Stomach smooth muscle (tissue), 2 donors: ENCODE data around the gene SF3B6.
A peak's percentile ranks its signal among the peaks of the same experiment; 100 is the strongest.
"Not testable (repeated sequence)": the region's sequence is repeated elsewhere in the genome, so short reads cannot be mapped to it uniquely, and the experiment has no call there.

Experiments used
- H3K27ac ChIP-seq: one replicate; pipeline ENCODE4 v1.7.0; 2013; ENCODE audit warnings: mild to moderate bottlenecking, low read length, inconsistent platforms
- H3K27me3 ChIP-seq, 2 donors: one replicate each; pipeline ENCODE4 v1.7.0; 2013; ENCODE audit warnings: low read length in 2 of 2; ENCODE audit not compliant: insufficient read depth in 2 of 2, control insufficient read depth in 1 of 2
- H3K36me3 ChIP-seq, 2 donors: one replicate each; pipeline ENCODE4 v1.7.0; 2013; ENCODE audit warnings: low read length in 2 of 2; ENCODE audit not compliant: control insufficient read depth in 2 of 2, insufficient read depth in 2 of 2
- H3K4me1 ChIP-seq: one replicate; pipeline ENCODE4 v1.7.0; 2013; ENCODE audit warnings: low read length; ENCODE audit not compliant: control insufficient read depth, insufficient read depth
- H3K4me3 ChIP-seq, 2 donors: one replicate each; pipeline ENCODE4 v1.7.0; 2013; ENCODE audit warnings: low read length in 2 of 2
- H3K9ac ChIP-seq, 2 donors: one replicate each; pipeline ENCODE4 v1.7.0; 2013; ENCODE audit warnings: low read length in 2 of 2, mild to moderate bottlenecking in 1 of 2
- H3K9me3 ChIP-seq, 2 donors: one replicate each; pipeline ENCODE4 v1.7.0; 2013; ENCODE audit warnings: low read length in 2 of 2; ENCODE audit not compliant: control insufficient read depth in 2 of 2
- donor health status: healthy.
- donor health status: Pancreatic carcinoma.

Gene SF3B6

DNA sequence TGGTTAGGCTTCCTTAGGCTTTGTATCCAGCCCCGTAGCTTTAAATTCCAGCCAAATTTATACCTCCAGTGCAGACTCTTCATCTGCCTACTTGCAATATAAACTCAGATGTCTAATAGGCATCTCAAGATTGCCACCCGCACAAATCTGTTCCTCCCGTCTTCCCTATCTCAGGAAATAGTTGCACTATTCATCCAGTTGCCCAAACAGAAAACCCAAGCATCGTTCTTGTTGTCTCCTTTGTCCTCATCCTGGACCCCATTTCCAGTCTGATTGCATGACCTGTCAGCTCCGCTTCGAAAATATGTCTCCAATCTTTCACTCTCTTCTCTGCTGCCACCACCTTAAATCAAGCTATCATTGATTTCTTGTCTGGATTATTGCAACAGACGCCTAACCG, 24.3 kb downstream of the SF3B6 start:
- H3K27me3 ChIP-seq, result peaks cover 0 to 7% of the 10 kb centered on the region in 2 donors
- H3K9me3 ChIP-seq, result no peaks in the 10 kb centered on the region
- H3K27ac ChIP-seq, result no peak overlapping the region
- H3K4me3 ChIP-seq, result no peak overlapping the region
- H3K4me1 ChIP-seq, result peaks cover 14% of the 10 kb centered on the region
- H3K36me3 ChIP-seq, result no peaks in the 10 kb centered on the region
- H3K9ac ChIP-seq, result no peak overlapping the region

GRCh38 chr2:24050041-24050979, 25.8 kb downstream of the SF3B6 start:
- Histone ChIP-seq H3K27me3 (peaks cover 0 to 7% of the 10 kb centered on the region in 2 donors), H3K4me1 (peaks cover 19% of the 10 kb centered on the region), H3K36me3 (no peaks in the 10 kb centered on the region), H3K9ac (peak overlapping the region; percentile 42 to 51), H3K27ac (no peak overlapping the region), H3K4me3 (peak overlapping the region; percentile 59 to 71), H3K9me3 (no peaks in the 10 kb centered on the region)

- Histone ChIP-seq H3K4me1 (peaks cover 19% of the 10 kb centered on the region), H3K9me3 (no peaks in the 10 kb centered on the region), H3K9ac (peak within 1 kb of the TSS; percentile 42 to 51)
Observed at GRCh38 chr2:24049485-24050021, 26.6 kb downstream of the SF3B6 start, which contains the start of gene FKBP1B. TSS of gene FKBP1B (plus strand) at chr2:24049741. CDS start at chr2:24049850, 109 bp downstream.

GRCh38 chr2:24048769-24049484, 27.2 kb downstream of the SF3B6 start:
- peaks cover 19% of the 10 kb centered on the region for H3K4me1 ChIP-seq
- no peaks in the 10 kb centered on the region for H3K9me3 ChIP-seq
- peak overlapping the region; percentile 59 to 71 for H3K4me3 ChIP-seq
- no peak overlapping the region for H3K9ac ChIP-seq
- no peak overlapping the region for H3K27ac ChIP-seq
- H3K36me3 ChIP-seq, result no peaks in the 10 kb centered on the region
- peaks cover 0 to 7% of the 10 kb centered on the region in 2 donors for H3K27me3 ChIP-seq

More at GRCh38 chr2:24049485-24050021, 26.6 kb downstream of the SF3B6 start, which contains the start of gene FKBP1B:
- Histone ChIP-seq H3K36me3 (no peaks in the 10 kb centered on the region), H3K4me3 (peak within 1 kb of the TSS; percentile 59 to 71), H3K27me3 (peaks cover 0 to 7% of the 10 kb centered on the region in 2 donors), H3K27ac (no peak within 1 kb of the TSS)

DNA sequence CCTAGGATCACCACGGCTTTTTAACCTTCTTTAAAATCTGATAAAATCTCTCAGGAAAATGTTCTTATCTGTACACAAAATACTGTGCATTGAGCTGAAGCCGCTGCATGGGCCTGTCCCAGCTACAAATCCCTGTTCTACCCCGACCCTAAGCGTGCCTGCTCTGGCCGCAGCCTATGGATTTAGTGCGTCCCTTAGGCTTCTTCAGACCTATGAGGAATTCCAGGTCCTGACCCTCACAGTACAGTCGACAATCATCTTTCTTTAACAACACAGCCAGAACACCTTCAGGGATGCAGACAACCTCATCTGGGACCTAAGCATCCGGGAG, 28.5 kb downstream of the SF3B6 start:
- Histone ChIP-seq H3K36me3 (no peaks in the 10 kb centered on the region), H3K9ac (peak overlapping the region in 1 of 2 donors; percentile 36), H3K4me3 (peak overlapping the region; percentile 91 to 98), H3K27ac (no peak overlapping the region), H3K27me3 (peaks cover 0 to 7% of the 10 kb centered on the region in 2 donors), H3K9me3 (no peaks in the 10 kb centered on the region), H3K4me1 (peaks cover 19% of the 10 kb centered on the region)

DNA sequence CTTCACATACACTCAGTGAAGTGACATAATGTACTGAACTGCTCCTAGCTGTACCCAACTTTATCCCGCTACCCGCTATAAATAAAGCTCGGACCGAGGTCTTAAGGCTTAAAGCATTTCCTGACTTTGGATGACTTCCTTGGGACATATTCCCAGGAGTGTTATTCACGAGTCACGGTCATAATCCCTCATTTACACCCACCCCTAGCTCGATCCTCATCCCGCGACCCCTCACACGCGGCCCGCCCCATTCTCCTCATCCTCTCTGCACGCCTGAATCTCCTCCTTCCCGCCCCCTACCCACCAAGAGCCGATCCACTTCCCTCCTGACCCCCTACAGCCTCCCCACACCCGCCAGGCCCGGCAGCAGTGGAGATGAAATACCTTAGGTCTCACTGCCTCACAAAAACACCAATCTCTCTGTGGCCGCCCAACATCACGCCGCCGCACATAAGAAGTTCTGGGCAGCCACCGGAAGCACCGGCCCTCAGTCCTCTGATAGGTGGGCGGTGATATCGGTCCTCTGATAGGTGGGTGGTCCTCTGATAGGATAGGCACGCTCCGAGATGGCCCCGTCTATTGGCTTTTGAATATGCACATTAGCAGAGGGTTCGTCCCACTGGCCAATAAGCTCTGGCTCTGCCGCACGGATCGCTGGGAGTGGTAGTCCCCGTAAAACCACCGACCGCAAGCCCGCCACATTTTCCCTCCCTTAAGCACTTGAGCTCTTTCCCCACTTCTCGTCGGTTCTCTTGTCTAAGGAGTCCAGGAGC, 29.0 kb downstream of the SF3B6 start, which contains the start of gene WDCP:
TSS of gene WDCP (minus strand) at position 462 of the 773 bp plus-strand sequence. CDS start 7,897 bp downstream, outside the sequence.
- peak within 1 kb of the TSS; percentile 91 to 98 for H3K4me3 ChIP-seq
- H3K27ac ChIP-seq, result peak within 1 kb of the TSS; percentile 55
- no peaks in the 10 kb centered on the region for H3K36me3 ChIP-seq
- H3K27me3 ChIP-seq, result peaks cover 0 to 7% of the 10 kb centered on the region in 2 donors
- peak within 1 kb of the TSS; percentile 84 to 94 for H3K9ac ChIP-seq
- H3K4me1 ChIP-seq, result peaks cover 19% of the 10 kb centered on the region
- H3K9me3 ChIP-seq, result no peaks in the 10 kb centered on the region

DNA sequence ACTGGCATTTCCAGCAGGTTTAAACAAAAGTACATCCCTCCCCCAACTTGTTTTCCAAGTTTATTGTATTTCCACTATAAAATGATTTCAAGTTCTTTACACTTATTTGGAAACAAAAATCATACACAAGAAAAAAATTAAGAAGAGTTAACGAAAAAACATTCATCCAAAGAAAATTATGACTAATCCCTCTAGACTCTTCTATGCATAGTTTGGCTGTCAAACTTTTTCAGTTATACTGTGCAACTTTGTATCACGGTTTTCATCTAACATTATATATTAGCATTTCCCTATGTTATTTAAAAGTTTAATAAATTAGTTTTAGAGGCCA, 29.6 kb downstream of the SF3B6 start:
- Histone ChIP-seq H3K9me3 (no peaks in the 10 kb centered on the region), H3K9ac (peak overlapping the region; percentile 84 to 94), H3K4me3 (peak overlapping the region; percentile 91 to 98), H3K27me3 (peaks cover 0 to 7% of the 10 kb centered on the region in 2 donors), H3K27ac (no peak overlapping the region), H3K36me3 (no peaks in the 10 kb centered on the region), H3K4me1 (peaks cover 19% of the 10 kb centered on the region)

GRCh38 chr2:24045511-24046508, 30.3 kb downstream of the SF3B6 start:
- H3K4me3 ChIP-seq, result peak overlapping the region; percentile 91 to 98
- peaks cover 0 to 7% of the 10 kb centered on the region in 2 donors for H3K27me3 ChIP-seq
- no peaks in the 10 kb centered on the region for H3K9me3 ChIP-seq
- no peak overlapping the region for H3K27ac ChIP-seq
- H3K4me1 ChIP-seq, result peaks cover 19% of the 10 kb centered on the region
- peak overlapping the region in 1 of 2 donors; percentile 23 for H3K9ac ChIP-seq
- no peaks in the 10 kb centered on the region for H3K36me3 ChIP-seq

GRCh38 chr2:24043133-24043532, 33.0 kb downstream of the SF3B6 start:
- not testable (repeated sequence) for H3K27ac ChIP-seq, H3K4me1 ChIP-seq, H3K9me3 ChIP-seq, H3K9ac ChIP-seq, H3K4me3 ChIP-seq, H3K27me3 ChIP-seq
- peaks cover 11 to 12% of the 10 kb centered on the region in 2 donors for H3K36me3 ChIP-seq
